PC-3 (cell line): ENCODE results near the gene PCDHGA3.

Source experiments
- EZH2 ChIP-seq: fragments of 300-600 bp; sonication (generic); IDR thresholded peaks from one replicate; pipeline ENCODE4 v1.6.1; 2017; ENCODE audit warnings: antibody characterized with exemption, mild to moderate bottlenecking, low read length; ENCODE audit not compliant: unreplicated experiment
- TF ChIP-seq, protein P1 (sequence below): fragments of 300-600 bp; sonication (generic); conservative IDR thresholded peaks from 2 replicates; pipeline ENCODE4 v1.5.1; 2017; ENCODE audit warnings: antibody characterized with exemption, low read depth, mild to moderate bottlenecking, low read length

DNA sequence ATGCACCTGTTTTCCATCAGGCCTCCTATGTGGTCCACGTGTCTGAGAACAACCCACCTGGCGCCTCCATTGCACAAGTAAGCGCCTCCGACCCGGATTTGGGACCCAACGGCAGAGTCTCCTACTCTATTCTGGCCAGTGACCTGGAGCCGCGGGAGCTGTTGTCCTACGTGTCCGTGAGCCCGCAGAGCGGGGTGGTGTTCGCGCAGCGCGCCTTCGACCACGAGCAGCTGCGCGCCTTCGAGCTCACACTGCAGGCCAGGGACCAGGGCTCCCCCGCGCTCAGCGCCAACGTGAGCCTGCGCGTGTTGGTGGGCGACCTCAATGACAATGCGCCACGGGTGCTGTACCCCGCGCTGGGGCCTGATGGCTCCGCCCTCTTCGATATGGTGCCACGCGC lies 8.0 kb downstream of the PCDHGA3 start:
- TF ChIP-seq, protein P1, sequence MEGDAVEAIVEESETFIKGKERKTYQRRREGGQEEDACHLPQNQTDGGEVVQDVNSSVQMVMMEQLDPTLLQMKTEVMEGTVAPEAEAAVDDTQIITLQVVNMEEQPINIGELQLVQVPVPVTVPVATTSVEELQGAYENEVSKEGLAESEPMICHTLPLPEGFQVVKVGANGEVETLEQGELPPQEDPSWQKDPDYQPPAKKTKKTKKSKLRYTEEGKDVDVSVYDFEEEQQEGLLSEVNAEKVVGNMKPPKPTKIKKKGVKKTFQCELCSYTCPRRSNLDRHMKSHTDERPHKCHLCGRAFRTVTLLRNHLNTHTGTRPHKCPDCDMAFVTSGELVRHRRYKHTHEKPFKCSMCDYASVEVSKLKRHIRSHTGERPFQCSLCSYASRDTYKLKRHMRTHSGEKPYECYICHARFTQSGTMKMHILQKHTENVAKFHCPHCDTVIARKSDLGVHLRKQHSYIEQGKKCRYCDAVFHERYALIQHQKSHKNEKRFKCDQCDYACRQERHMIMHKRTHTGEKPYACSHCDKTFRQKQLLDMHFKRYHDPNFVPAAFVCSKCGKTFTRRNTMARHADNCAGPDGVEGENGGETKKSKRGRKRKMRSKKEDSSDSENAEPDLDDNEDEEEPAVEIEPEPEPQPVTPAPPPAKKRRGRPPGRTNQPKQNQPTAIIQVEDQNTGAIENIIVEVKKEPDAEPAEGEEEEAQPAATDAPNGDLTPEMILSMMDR: no peak
- no peak for TF ChIP-seq EZH2
